ENCODE data around the gene KCNC1.

Gene KCNC1

GRCh38 chr11:17724020-17724908, 10.3 kb upstream of the KCNC1 start:
- H3K36me3 ChIP-seq (ENCODE audit: control insufficient read depth, insufficient read depth, low read length), result no peaks in the 10 kb centered on the region; the same call in 1 of the 2 replicates
- no peak overlapping the region for H3K27ac ChIP-seq (ENCODE audit: low read length)
- H3K4me1 ChIP-seq (ENCODE audit: control insufficient read depth, insufficient read depth, low read length), result 0 out of 2 replicates have a peak, but pooled peaks cover 5% of the 10 kb centered on the region
- H3K27me3 ChIP-seq (ENCODE audit: control insufficient read depth, insufficient read depth, low read length), result peaks cover 30% of the 10 kb centered on the region
- H3K9me3 ChIP-seq (ENCODE audit: control insufficient read depth, insufficient read depth, low read length), result no peaks in the 10 kb centered on the region
- no peak for DNase-seq (ENCODE audit: low read depth, low spot score)
- WGBS (ENCODE audit: insufficient coverage, insufficient read length), result no CpG with 5 or more reads among the region's 10 CpGs
- no peak overlapping the region for H3K4me3 ChIP-seq (ENCODE audit: low read length)

- no peaks in the 10 kb centered on the region; the same call in 1 of the 2 replicates for H3K36me3 ChIP-seq (ENCODE audit: control insufficient read depth, insufficient read depth, low read length)
- H3K27me3 ChIP-seq (ENCODE audit: control insufficient read depth, insufficient read depth, low read length), result peaks cover 27% of the 10 kb centered on the region
- H3K9me3 ChIP-seq (ENCODE audit: control insufficient read depth, insufficient read depth, low read length), result no peaks in the 10 kb centered on the region
- 0 out of 2 replicates have a peak, but pooled peaks cover 4% of the 10 kb centered on the region for H3K4me1 ChIP-seq (ENCODE audit: control insufficient read depth, insufficient read depth, low read length)
- no peak overlapping the region for H3K4me3 ChIP-seq (ENCODE audit: low read length)
- no CpG with 5 or more reads among the region's 2 CpGs for WGBS (ENCODE audit: insufficient coverage, insufficient read length)
- DNase-seq (ENCODE audit: low read depth, low spot score), result no peak
- H3K27ac ChIP-seq (ENCODE audit: low read length), result no peak overlapping the region
Measured at GRCh38 chr11:17725174-17725573, 9.4 kb upstream of the KCNC1 start.

- peaks cover 15% of the 10 kb centered on the region for H3K27me3 ChIP-seq (ENCODE audit: control insufficient read depth, insufficient read depth, low read length)
- H3K4me3 ChIP-seq (ENCODE audit: low read length), result no peak overlapping the region
- H3K36me3 ChIP-seq (ENCODE audit: control insufficient read depth, insufficient read depth, low read length), result no peaks in the 10 kb centered on the region
- no peak overlapping the region for H3K27ac ChIP-seq (ENCODE audit: low read length)
- H3K4me1 ChIP-seq (ENCODE audit: control insufficient read depth, insufficient read depth, low read length), result no peaks in the 10 kb centered on the region
- WGBS (ENCODE audit: insufficient coverage, insufficient read length), result no CpG with 5 or more reads among the region's 2 CpGs
- H3K9me3 ChIP-seq (ENCODE audit: control insufficient read depth, insufficient read depth, low read length), result no peaks in the 10 kb centered on the region
- no peak for DNase-seq (ENCODE audit: low read depth, low spot score)
Measured at GRCh38 chr11:17730137-17730536, 4.4 kb upstream of the KCNC1 start.

- H3K36me3 ChIP-seq (ENCODE audit: control insufficient read depth, insufficient read depth, low read length), result no peaks in the 10 kb centered on the region
- no peak for DNase-seq (ENCODE audit: low read depth, low spot score)
- no peak overlapping the region for H3K4me3 ChIP-seq (ENCODE audit: low read length)
- peaks cover 18% of the 10 kb centered on the region for H3K27me3 ChIP-seq (ENCODE audit: control insufficient read depth, insufficient read depth, low read length)
- no CpG with 5 or more reads among the region's 9 CpGs for WGBS (ENCODE audit: insufficient coverage, insufficient read length)
- H3K9me3 ChIP-seq (ENCODE audit: control insufficient read depth, insufficient read depth, low read length), result no peaks in the 10 kb centered on the region
- H3K27ac ChIP-seq (ENCODE audit: low read length), result no peak overlapping the region
- H3K4me1 ChIP-seq (ENCODE audit: control insufficient read depth, insufficient read depth, low read length), result peaks cover under 1% of the 10 kb centered on the region
Measured at GRCh38 chr11:17730608-17731462, 3.7 kb upstream of the KCNC1 start.

- DNase-seq (ENCODE audit: low read depth, low spot score), result no peak
- Histone ChIP-seq H3K27me3 (ENCODE audit: control insufficient read depth, insufficient read depth, low read length) (peaks cover 36% of the 10 kb centered on the region), H3K9me3 (ENCODE audit: control insufficient read depth, insufficient read depth, low read length) (no peaks in the 10 kb centered on the region), H3K27ac (ENCODE audit: low read length) (no peak overlapping the region), H3K4me1 (ENCODE audit: control insufficient read depth, insufficient read depth, low read length) (peaks cover 4% of the 10 kb centered on the region), H3K4me3 (ENCODE audit: low read length) (no peak overlapping the region), H3K36me3 (ENCODE audit: control insufficient read depth, insufficient read depth, low read length) (no peaks in the 10 kb centered on the region)
- WGBS (ENCODE audit: insufficient coverage, insufficient read length), result no CpG with 5 or more reads among the region's 4 CpGs
Measured at GRCh38 chr11:17733261-17733660, 1.3 kb upstream of the KCNC1 start.

- DNase-seq (ENCODE audit: low read depth, low spot score), result no peak
- Histone ChIP-seq H3K27ac (ENCODE audit: low read length) (no peak overlapping the region), H3K4me1 (ENCODE audit: control insufficient read depth, insufficient read depth, low read length) (peaks cover 6% of the 10 kb centered on the region), H3K9me3 (ENCODE audit: control insufficient read depth, insufficient read depth, low read length) (no peaks in the 10 kb centered on the region), H3K4me3 (ENCODE audit: low read length) (peak overlapping the region; percentile 40; the same call in 1 of the 2 replicates), H3K36me3 (ENCODE audit: control insufficient read depth, insufficient read depth, low read length) (no peaks in the 10 kb centered on the region), H3K27me3 (ENCODE audit: control insufficient read depth, insufficient read depth, low read length) (peaks cover 33% of the 10 kb centered on the region)
- no CpG with 5 or more reads among the region's 73 CpGs for WGBS (ENCODE audit: insufficient coverage, insufficient read length)
Measured at GRCh38 chr11:17734986-17735817, 621 bp downstream of the KCNC1 start.

GRCh38 chr11:17735818-17736578, 1.4 kb downstream of the KCNC1 start:
- H3K27me3 ChIP-seq (ENCODE audit: control insufficient read depth, insufficient read depth, low read length), result peaks cover 33% of the 10 kb centered on the region
- no peak overlapping the region for H3K27ac ChIP-seq (ENCODE audit: low read length)
- H3K36me3 ChIP-seq (ENCODE audit: control insufficient read depth, insufficient read depth, low read length), result no peaks in the 10 kb centered on the region
- no CpG with 5 or more reads among the region's 102 CpGs for WGBS (ENCODE audit: insufficient coverage, insufficient read length)
- no peaks in the 10 kb centered on the region for H3K9me3 ChIP-seq (ENCODE audit: control insufficient read depth, insufficient read depth, low read length)
- H3K4me1 ChIP-seq (ENCODE audit: control insufficient read depth, insufficient read depth, low read length), result peaks cover 6% of the 10 kb centered on the region
- peak overlapping the region; percentile 24 for H3K4me3 ChIP-seq (ENCODE audit: low read length)
- no peak for DNase-seq (ENCODE audit: low read depth, low spot score)

- no peak for DNase-seq (ENCODE audit: low read depth, low spot score)
- Histone ChIP-seq H3K27ac (ENCODE audit: low read length) (no peak overlapping the region), H3K27me3 (ENCODE audit: control insufficient read depth, insufficient read depth, low read length) (peaks cover 33% of the 10 kb centered on the region), H3K4me1 (ENCODE audit: control insufficient read depth, insufficient read depth, low read length) (peaks cover 6% of the 10 kb centered on the region), H3K4me3 (ENCODE audit: low read length) (no peak overlapping the region), H3K36me3 (ENCODE audit: control insufficient read depth, insufficient read depth, low read length) (no peaks in the 10 kb centered on the region), H3K9me3 (ENCODE audit: control insufficient read depth, insufficient read depth, low read length) (no peaks in the 10 kb centered on the region)
- WGBS (ENCODE audit: insufficient coverage, insufficient read length), result no CpG with 5 or more reads among the region's 12 CpGs
Measured at GRCh38 chr11:17736579-17736893, 2.0 kb downstream of the KCNC1 start.

GRCh38 chr11:17736930-17737817, 2.6 kb downstream of the KCNC1 start:
- no CpG with 5 or more reads among the region's 15 CpGs for WGBS (ENCODE audit: insufficient coverage, insufficient read length)
- Histone ChIP-seq H3K27ac (ENCODE audit: low read length) (no peak overlapping the region), H3K9me3 (ENCODE audit: control insufficient read depth, insufficient read depth, low read length) (no peaks in the 10 kb centered on the region), H3K4me3 (ENCODE audit: low read length) (no peak overlapping the region), H3K27me3 (ENCODE audit: control insufficient read depth, insufficient read depth, low read length) (peaks cover 33% of the 10 kb centered on the region), H3K4me1 (ENCODE audit: control insufficient read depth, insufficient read depth, low read length) (peaks cover 6% of the 10 kb centered on the region), H3K36me3 (ENCODE audit: control insufficient read depth, insufficient read depth, low read length) (no peaks in the 10 kb centered on the region)
- DNase-seq (ENCODE audit: low read depth, low spot score), result no peak

Data from iPS DF 6.9 (cell line).